K562 (cell line): Measurements from ENCODE around the gene METTL6. TPM values are rescaled to one million over a fixed set of nuclear protein-coding genes. Genes with fewer than 3 reads are reported as not detected.

Source experiments
- ATAC-seq: fragments of 200-7000 bp; cut with Tn5 transposase; 3 replicates; pipeline ENCODE4 v1.9.1; 2020; ENCODE audit warnings: moderate library complexity
- BruUV-seq: library from RNA; stranded (reverse); fragments of 400-500 nt; replicated peaks from 2 replicates; lab custom pipeline; 2021; lab: Mats Ljungman, UMichigan
- CTCF ChIA-PET: fragments of 300-600 bp; formaldehyde crosslinking; extraction: SDS; loops from one replicate; lab custom pipeline; 2021; ENCODE audit warnings: low intra/inter-chr PET ratio; lab: Yijun Ruan, JAX
- POLR2A ChIA-PET: fragments of 300-600, 350-650 bp; sonication (Branson Sonifier 250); formaldehyde crosslinking; extraction: SDS; loops from one replicate; lab custom pipeline; 2021; ENCODE audit warnings: antibody characterized with exemption, inconsistent platforms; lab: Yijun Ruan, JAX
- DNase-seq, 4 experiments: peaks; one replicate each; pipeline versions ENCODE4 v3.0.0 to v3.0.0-alpha.2; 2011 to 2018; ENCODE audit warnings: low spot score in 3 of 4, mixed read lengths in 3 of 4; ENCODE audit errors: extremely low read depth in 1 of 4
- FAIRE-seq: peaks from 2 replicates; lab custom pipeline; 2011; peaks lifted over from hg19 to GRCh38; lab: Jason Lieb, UNC
- H2AFZ ChIP-seq: 2 replicates; pipeline ENCODE4 v1.6.0; 2011; ENCODE audit warnings: low read depth, low read length, control low read depth, inconsistent platforms
- H3K27ac ChIP-seq: fragments of 200-600 bp; 3 replicates; pipeline ENCODE4 v1.8.0; 2011; ENCODE audit warnings: low read depth, mild to moderate bottlenecking, control low read depth, inconsistent platforms, low read length, moderate library complexity, mixed read lengths; ENCODE audit errors: extremely low read depth
- H3K27me3 ChIP-seq, 2 experiments: fragments of 300-600 bp in 1 of 2; 2 replicates in 1 of 2; 3 replicates in 1 of 2; pipeline versions ENCODE4 v1.6.0 to v1.8.0; 2011; ENCODE audit warnings: inconsistent platforms in 2 of 2, low read length in 2 of 2, mild to moderate bottlenecking in 1 of 2, mixed read lengths in 1 of 2, moderate library complexity in 1 of 2; ENCODE audit not compliant: control insufficient read depth in 2 of 2, insufficient read depth in 2 of 2
- H3K36me3 ChIP-seq: fragments of 300-600 bp; 3 replicates; pipeline ENCODE4 v1.8.0; 2011; ENCODE audit warnings: mild to moderate bottlenecking, low read length, inconsistent platforms; ENCODE audit not compliant: control insufficient read depth, insufficient read depth
- H3K4me1 ChIP-seq, 2 experiments: fragments of 200-600 bp in 1 of 2; replicated peaks in 1 of 2; 2 replicates in 1 of 2; 3 replicates in 1 of 2; pipeline versions ENCODE4 v1.5.1 to v1.8.0; 2011; ENCODE audit warnings: inconsistent platforms in 2 of 2, low read length in 2 of 2, mild to moderate bottlenecking in 1 of 2, mixed read lengths in 1 of 2, moderate library complexity in 1 of 2; ENCODE audit not compliant: control insufficient read depth in 2 of 2, insufficient read depth in 2 of 2
- H3K4me2 ChIP-seq: 2 replicates; pipeline ENCODE4 v1.6.1; 2011; ENCODE audit warnings: low read length, control low read depth, inconsistent platforms, mixed read lengths; ENCODE audit not compliant: insufficient read depth
- H3K4me3 ChIP-seq: fragments of 200-600 bp; sonication (generic), shearing (Covaris generic); 2 replicates; pipeline ENCODE4 v1.5.1; 2016; ENCODE audit warnings: control low read depth, inconsistent platforms
- H3K79me2 ChIP-seq: fragments of 200-600 bp; 3 replicates; pipeline ENCODE4 v1.8.0; 2011; ENCODE audit warnings: low read length, inconsistent platforms; ENCODE audit not compliant: control insufficient read depth, insufficient read depth
- H3K9ac ChIP-seq, 2 experiments: 2 replicates each; pipeline versions ENCODE4 v1.6.0 to v1.6.1; 2011; ENCODE audit warnings: low read depth in 2 of 2, low read length in 2 of 2, control low read depth in 1 of 2, inconsistent platforms in 1 of 2, mild to moderate bottlenecking in 1 of 2, mixed read lengths in 1 of 2; ENCODE audit not compliant: insufficient read depth in 1 of 2
- H3K9me1 ChIP-seq: one replicate; pipeline ENCODE4 v1.6.0; 2011; ENCODE audit warnings: inconsistent platforms, mild to moderate bottlenecking, low read length, moderate library complexity; ENCODE audit not compliant: control insufficient read depth, insufficient read depth
- H3K9me3 ChIP-seq: replicated peaks from 2 replicates; pipeline ENCODE4 v1.5.1; 2011; ENCODE audit warnings: low read depth, low read length, inconsistent platforms; ENCODE audit not compliant: control insufficient read depth, insufficient read depth
- H4K20me1 ChIP-seq: replicated peaks from 2 replicates; pipeline ENCODE4 v1.6.1; 2011; ENCODE audit warnings: low read length, inconsistent platforms, mixed read lengths; ENCODE audit not compliant: control insufficient read depth, insufficient read depth
- FOXK2 ChIP-seq, 2 experiments: fragments of 450-650 bp; IDR thresholded peaks in 1 of 2; conservative IDR thresholded peaks in 1 of 2; 2 replicates each; pipeline ENCODE4 v1.6.1; 2016; ENCODE audit warnings: low read depth in 2 of 2, mild to moderate bottlenecking in 1 of 2
- PURB ChIP-seq: sonication (generic); formaldehyde crosslinking; IDR thresholded peaks from 2 replicates; pipeline ENCODE4 v1.9.0; 2021; ENCODE audit warnings: low read depth, mild to moderate bottlenecking, missing genetic modification reagents
- SOX6 ChIP-seq: fragments of 450-650 bp; IDR thresholded peaks from 2 replicates; pipeline ENCODE4 v1.6.1; 2014; ENCODE audit warnings: mild to moderate bottlenecking
- TCF3 ChIP-seq: sonication (generic); formaldehyde crosslinking; IDR thresholded peaks from 2 replicates; pipeline ENCODE4 v1.4.0; 2020; ENCODE audit warnings: mild to moderate bottlenecking, missing genetic modification reagents
- TEAD4 ChIP-seq, 2 experiments: sonication (generic) in 1 of 2; formaldehyde crosslinking in 1 of 2; IDR thresholded peaks; 2 replicates each; pipeline versions ENCODE4 v1.6.1 to v1.8.0; 2012 to 2022; ENCODE audit warnings: borderline replicate concordance in 1 of 2, inconsistent platforms in 1 of 2, low read length in 1 of 2, mild to moderate bottlenecking in 1 of 2, missing genetic modification reagents in 1 of 2
- XRCC4 ChIP-seq: IDR thresholded peaks from one replicate; pipeline ENCODE4 v1.6.1; 2011; ENCODE audit not compliant: insufficient read depth, insufficient read length; ENCODE audit errors: extremely low read depth
- XRCC5 ChIP-seq: fragments of 200-400 bp; formaldehyde crosslinking; IDR thresholded peaks from 2 replicates; pipeline ENCODE4 v1.6.1; 2017; ENCODE audit warnings: low read depth, mild to moderate bottlenecking, low read length
- WGBS: fragments of 100-300 bp; shearing (Covaris generic); methylation state at CpG from one replicate; pipeline ENCODE4 v1.1.6; 2016; ENCODE audit warnings: low coverage, mixed read lengths; ENCODE audit not compliant: insufficient coverage; ENCODE audit errors: missing lambda C conversion rate; 5-methylcytosine and 5-hydroxymethylcytosine counted together
- in situ Hi-C: fragments of 300-500 bp; cut with MboI; formaldehyde crosslinking; loops from 4 replicates; pipeline ENCODE4 v1.15.0; 2018; ENCODE audit warnings: inconsistent platforms, mixed read lengths
- intact Hi-C: fragments of 100-400 bp; cut with micrococcal nuclease; formaldehyde crosslinking; loops from 2 replicates; pipeline ENCODE4 v1.14.2; 2022
- polyA plus RNA-seq, 8 experiments: library from polyadenylated mRNA; depleted of rRNA in 4 of 8; stranded (reverse) in 5 of 8; unstranded in 3 of 8; fragments of >200 nt; fragmentation: Nextera tagmentation in 2 of 8; fragmentation: Illumina TruSeq in 1 of 8; extraction: Ambion mirVana in 2 of 8; extraction: Trizol in 1 of 8; gene quantifications; 2 replicates each; pipeline versions ENCODE4 v1.2.1 to v1.2.3, GENCODE V29; 2011 to 2014; ENCODE audit warnings: inconsistent platforms in 1 of 8, missing spikeins in 1 of 8
- total RNA-seq, 7 experiments: library from RNA; depleted of rRNA in 6 of 7; stranded (reverse); fragments of >200 nt in 6 of 7; fragmentation: Illumina TruSeq in 2 of 7; extraction: Trizol in 2 of 7; gene quantifications; 2 replicates each; pipeline versions ENCODE4 v1.2.1 to v1.2.3, GENCODE V29; 2011 to 2021; ENCODE audit warnings: low replicate concordance in 1 of 7
- TF ChIP-seq, protein P1 (sequence below), 2 experiments: fragments of 450-650 bp in 1 of 2; sonication (generic) in 1 of 2; formaldehyde crosslinking in 1 of 2; IDR thresholded peaks; 2 replicates each; pipeline versions ENCODE4 v1.7.1 to v1.9.0; 2016 to 2022; ENCODE audit warnings: inconsistent platforms in 1 of 2, mild to moderate bottlenecking in 1 of 2, missing genetic modification reagents in 1 of 2

The METTL6 gene
- total and polyA plus RNA-seq, 9 of the 15 experiments (the other 6 are each of a cell fraction or from before 2014, with no cell fraction given) = 18.8 to 61.5 (median 33.9) TPM

DNA sequence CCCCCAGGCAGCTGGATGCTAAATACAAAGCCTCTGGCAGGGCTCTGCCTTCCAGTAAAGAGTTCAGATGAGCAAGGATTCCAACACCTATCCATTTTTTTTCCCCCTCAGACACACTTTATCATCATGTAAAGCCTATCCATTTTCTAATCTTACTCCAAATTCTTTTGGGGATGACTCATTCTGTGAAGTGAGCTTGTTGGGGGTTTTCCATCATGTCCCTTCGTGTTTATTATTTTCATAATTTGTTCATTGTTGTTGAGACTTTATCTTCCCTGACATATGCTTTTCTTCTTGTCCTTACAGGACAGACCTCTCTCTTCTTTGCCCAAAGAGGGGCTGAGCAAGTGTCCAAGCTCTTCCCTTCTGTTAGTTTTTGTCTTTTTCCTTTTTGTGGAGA, 60.3 kb downstream of the METTL6 start:
- Histone ChIP-seq H3K4me1 (peaks cover 8 to 12% of the 10 kb centered on the region in 2 experiments; a peak in 4 of 5 replicates), H3K9me3 (no peaks in the 10 kb centered on the region), H3K79me2 (no peaks in the 10 kb centered on the region), H3K4me3 (no peak overlapping the region), H2AFZ (peak overlapping the region; percentile 57), H3K9me1 (no peaks in the 10 kb centered on the region), H3K9ac (no peak overlapping the region), H3K4me2 (no peak overlapping the region), H3K36me3 (no peaks in the 10 kb centered on the region), H4K20me1 (no peaks in the 10 kb centered on the region), H3K27ac (no peak overlapping the region), H3K27me3 (no peaks in the 10 kb centered on the region)
- DNase-seq (no peak), FAIRE-seq (no peak), ATAC-seq (no peak)
- ChIA-PET CTCF (no interaction called here), POLR2A (interaction anchor here (0.6 to 1.5 kb wide), 3 partner anchors 9 to 67 kb away, joined by 3 to 6 read pairs (median 4); no protein-coding TSS in a partner anchor)
- intact Hi-C loops (no loop called here), in situ Hi-C loops (no loop called here)
- BruUV-seq = no TSS peak
- 0% methylated on average over 1 of the region's 1 CpG for WGBS
- TF ChIP-seq XRCC5 (no peak), TCF3 (CRISPR knock-in tag) (0 out of 2 replicates have a peak, but pooled peaks have one; percentile 15), SOX6 (peak; percentile 80), PURB (CRISPR knock-in tag) (no peak), XRCC4 (no peak), TEAD4 (IDR thresholded peaks at IDR 0.05; ENCODE audit: low read length) (peak; percentile 50), TEAD4 (CRISPR knock-in tag; IDR thresholded peaks at IDR 0.05; ENCODE audit: borderline replicate concordance) (no peak), FOXK2 (conservative IDR thresholded peaks at IDR 0.05 in 1 of 2, IDR thresholded peaks at IDR 0.05 in 1 of 2; ENCODE audit: low read depth in 2 of 2) (peak; percentile 23 to 25; a peak in 1 of 4 replicates)
- TF ChIP-seq, protein P1, sequence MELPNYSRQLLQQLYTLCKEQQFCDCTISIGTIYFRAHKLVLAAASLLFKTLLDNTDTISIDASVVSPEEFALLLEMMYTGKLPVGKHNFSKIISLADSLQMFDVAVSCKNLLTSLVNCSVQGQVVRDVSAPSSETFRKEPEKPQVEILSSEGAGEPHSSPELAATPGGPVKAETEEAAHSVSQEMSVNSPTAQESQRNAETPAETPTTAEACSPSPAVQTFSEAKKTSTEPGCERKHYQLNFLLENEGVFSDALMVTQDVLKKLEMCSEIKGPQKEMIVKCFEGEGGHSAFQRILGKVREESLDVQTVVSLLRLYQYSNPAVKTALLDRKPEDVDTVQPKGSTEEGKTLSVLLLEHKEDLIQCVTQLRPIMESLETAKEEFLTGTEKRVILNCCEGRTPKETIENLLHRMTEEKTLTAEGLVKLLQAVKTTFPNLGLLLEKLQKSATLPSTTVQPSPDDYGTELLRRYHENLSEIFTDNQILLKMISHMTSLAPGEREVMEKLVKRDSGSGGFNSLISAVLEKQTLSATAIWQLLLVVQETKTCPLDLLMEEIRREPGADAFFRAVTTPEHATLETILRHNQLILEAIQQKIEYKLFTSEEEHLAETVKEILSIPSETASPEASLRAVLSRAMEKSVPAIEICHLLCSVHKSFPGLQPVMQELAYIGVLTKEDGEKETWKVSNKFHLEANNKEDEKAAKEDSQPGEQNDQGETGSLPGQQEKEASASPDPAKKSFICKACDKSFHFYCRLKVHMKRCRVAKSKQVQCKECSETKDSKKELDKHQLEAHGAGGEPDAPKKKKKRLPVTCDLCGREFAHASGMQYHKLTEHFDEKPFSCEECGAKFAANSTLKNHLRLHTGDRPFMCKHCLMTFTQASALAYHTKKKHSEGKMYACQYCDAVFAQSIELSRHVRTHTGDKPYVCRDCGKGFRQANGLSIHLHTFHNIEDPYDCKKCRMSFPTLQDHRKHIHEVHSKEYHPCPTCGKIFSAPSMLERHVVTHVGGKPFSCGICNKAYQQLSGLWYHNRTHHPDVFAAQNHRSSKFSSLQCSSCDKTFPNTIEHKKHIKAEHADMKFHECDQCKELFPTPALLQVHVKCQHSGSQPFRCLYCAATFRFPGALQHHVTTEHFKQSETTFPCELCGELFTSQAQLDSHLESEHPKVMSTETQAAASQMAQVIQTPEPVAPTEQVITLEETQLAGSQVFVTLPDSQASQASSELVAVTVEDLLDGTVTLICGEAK (IDR thresholded peaks at IDR 0.05) = peak; percentile 52; the same call in 1 of the 2 replicates
- TF ChIP-seq, protein P1 (CRISPR knock-in tag; IDR thresholded peaks at IDR 0.05) = no peak
